Natural killer cell (primary cell): Measurements from ENCODE around the gene SORBS1. TPM values are rescaled to one million over a fixed set of nuclear protein-coding genes. Genes with fewer than 3 reads are reported as not detected.

ENCODE experiments used
- ATAC-seq, 3 donors: fragments of 150-1000 bp in 2 of 3; fragments of 200-7000 bp in 1 of 3; cut with Tn5 transposase; 1 replicate in 1 of 3; 2 replicates in 2 of 3; pipeline ENCODE4 v1.10.0; 2021; ENCODE audit warnings: mild to moderate bottlenecking in 2 of 3, moderate library complexity in 2 of 3
- DNase-seq, 2 donors: peaks; one replicate each; pipeline versions ENCODE4 v3.0.0 to v3.0.0-alpha.2; 2013 to 2021; ENCODE audit warnings: mixed read lengths in 1 of 2
- H3K27ac ChIP-seq: one replicate; pipeline ENCODE4 v1.5.1; 2013; ENCODE audit warnings: mild to moderate bottlenecking, low read length
- H3K27me3 ChIP-seq: one replicate; pipeline ENCODE4 v1.6.1; 2013; ENCODE audit warnings: low read length; ENCODE audit not compliant: control insufficient read depth, insufficient read depth
- H3K36me3 ChIP-seq: one replicate; pipeline ENCODE4 v1.6.1; 2013; ENCODE audit warnings: low read length; ENCODE audit not compliant: control insufficient read depth, insufficient read depth
- H3K4me1 ChIP-seq: one replicate; pipeline ENCODE4 v1.6.1; 2013; ENCODE audit warnings: low read length; ENCODE audit not compliant: control insufficient read depth, insufficient read depth
- H3K4me3 ChIP-seq: one replicate; pipeline ENCODE4 v1.5.1; 2013; ENCODE audit warnings: low read length
- H3K9me3 ChIP-seq: one replicate; pipeline ENCODE4 v1.6.1; 2013; ENCODE audit warnings: low read length; ENCODE audit not compliant: control insufficient read depth, insufficient read depth
- H3K27ac Mint-ChIP-seq, 2 donors: one replicate each; pipeline ENCODE4 v1.8.0; 2022; ENCODE audit warnings: mild to moderate bottlenecking in 2 of 2, mixed read lengths in 2 of 2, moderate library complexity in 1 of 2
- H3K27me3 Mint-ChIP-seq, 2 donors: one replicate each; pipeline ENCODE4 v1.8.0; 2022; ENCODE audit warnings: low read depth in 2 of 2, mixed read lengths in 2 of 2
- H3K36me3 Mint-ChIP-seq: one replicate; pipeline ENCODE4 v1.8.0; 2022; ENCODE audit warnings: mixed read lengths
- H3K4me1 Mint-ChIP-seq, 2 donors: one replicate each; pipeline ENCODE4 v1.8.0; 2022; ENCODE audit warnings: mixed read lengths in 2 of 2
- H3K4me3 Mint-ChIP-seq: one replicate; pipeline ENCODE4 v1.8.0; 2022; ENCODE audit warnings: mild to moderate bottlenecking, moderate library complexity, mixed read lengths
- H3K9me3 Mint-ChIP-seq, 2 donors: one replicate each; pipeline ENCODE4 v1.8.0; 2022; ENCODE audit warnings: mixed read lengths in 2 of 2
- CTCF ChIP-seq: fragments of 200-600 bp; IDR thresholded peaks from one replicate; pipeline ENCODE4 v1.8.0; 2022; ENCODE audit warnings: antibody characterized with exemption
- WGBS: methylation state at CpG from one replicate; pipeline ENCODE4 v1.1.7; 2013; ENCODE audit warnings: missing lambda C conversion rate; ENCODE audit not compliant: insufficient coverage; 5-methylcytosine and 5-hydroxymethylcytosine counted together
- intact Hi-C: fragments of 100-400 bp; cut with micrococcal nuclease; formaldehyde crosslinking; loops from one replicate; pipeline ENCODE4 v1.14.2; 2022
- total RNA-seq, 4 donors: library from RNA; stranded (reverse); fragments of 120-200 nt in 1 of 4; gene quantifications; one replicate each; pipeline versions ENCODE4 v1.2.3 to v1.2.4, GENCODE V29; 2013 to 2022

Gene SORBS1
- total RNA-seq, 3 donors from 2014 or later (not counting 1 experiment from before 2014, with no cell fraction given) = 2.4 to 5.4 (median 2.8) TPM

GRCh38 chr10:95531058-95531809 is 29.9 kb downstream of the SORBS1 start:
- Mint-ChIP-seq H3K9me3 (no peaks in the 10 kb centered on the region), H3K4me3 (no peak overlapping the region), H3K27ac (no peak overlapping the region), H3K27me3 (peaks cover 0 to 6% of the 10 kb centered on the region in 2 donors), H3K36me3 (no peaks in the 10 kb centered on the region), H3K4me1 (peaks cover 0 to 13% of the 10 kb centered on the region in 2 donors)
- H3K9me3 ChIP-seq = no peaks in the 10 kb centered on the region
- no peak overlapping the region for H3K27ac ChIP-seq
- ATAC-seq (no peak), DNase-seq (no peak)
- H3K36me3 ChIP-seq = no peaks in the 10 kb centered on the region
- WGBS = 42% methylated on average over 10 of the region's 13 CpGs
- no peaks in the 10 kb centered on the region for H3K4me1 ChIP-seq
- H3K4me3 ChIP-seq = no peak overlapping the region
- no peaks in the 10 kb centered on the region for H3K27me3 ChIP-seq
- no peak for TF ChIP-seq CTCF
- intact Hi-C loops = no loop called here

GRCh38 chr10:95530561-95530960 is 30.6 kb downstream of the SORBS1 start:
- peaks cover 0 to 6% of the 10 kb centered on the region in 2 donors for H3K27me3 Mint-ChIP-seq
- Histone ChIP-seq H3K9me3 (no peaks in the 10 kb centered on the region), H3K27me3 (no peaks in the 10 kb centered on the region), H3K4me1 (no peaks in the 10 kb centered on the region), H3K36me3 (no peaks in the 10 kb centered on the region), H3K27ac (no peak overlapping the region), H3K4me3 (no peak overlapping the region)
- no peak for TF ChIP-seq CTCF
- no peak overlapping the region for H3K27ac Mint-ChIP-seq
- ATAC-seq = no peak
- H3K4me1 Mint-ChIP-seq = peaks cover 0 to 13% of the 10 kb centered on the region in 2 donors
- intact Hi-C loops = no loop called here
- no peak for DNase-seq
- no peak overlapping the region for H3K4me3 Mint-ChIP-seq
- 82% methylated on average over 4 of the region's 4 CpGs for WGBS
- H3K36me3 Mint-ChIP-seq = no peaks in the 10 kb centered on the region
- no peaks in the 10 kb centered on the region for H3K9me3 Mint-ChIP-seq

GRCh38 chr10:95530029-95530428 is 31.1 kb downstream of the SORBS1 start:
- intact Hi-C loops = no loop called here
- Mint-ChIP-seq H3K27ac (no peak overlapping the region), H3K27me3 (peaks cover 0 to 6% of the 10 kb centered on the region in 2 donors), H3K4me3 (no peak overlapping the region), H3K4me1 (peaks cover 1 to 13% of the 10 kb centered on the region in 2 donors), H3K9me3 (no peaks in the 10 kb centered on the region), H3K36me3 (no peaks in the 10 kb centered on the region)
- no peak for DNase-seq
- TF ChIP-seq CTCF = no peak
- Histone ChIP-seq H3K27ac (no peak overlapping the region), H3K36me3 (no peaks in the 10 kb centered on the region), H3K9me3 (no peaks in the 10 kb centered on the region), H3K27me3 (no peaks in the 10 kb centered on the region), H3K4me3 (no peak overlapping the region), H3K4me1 (peaks cover 2% of the 10 kb centered on the region)
- ATAC-seq = no peak
- 88% methylated on average over 2 of the region's 2 CpGs for WGBS

- ATAC-seq (no peak), DNase-seq (no peak)
- H3K4me3 Mint-ChIP-seq = no peak overlapping the region
- no peaks in the 10 kb centered on the region for H3K9me3 Mint-ChIP-seq
- no peak overlapping the region for H3K4me3 ChIP-seq
- H3K27ac ChIP-seq = no peak overlapping the region
- peaks cover 3% of the 10 kb centered on the region for H3K4me1 ChIP-seq
- H3K36me3 ChIP-seq = no peaks in the 10 kb centered on the region
- no peaks in the 10 kb centered on the region for H3K36me3 Mint-ChIP-seq
- intact Hi-C loops = no loop called here
- peaks cover 8 to 9% of the 10 kb centered on the region in 2 donors for H3K4me1 Mint-ChIP-seq
- WGBS = 97% methylated on average over 7 of the region's 7 CpGs
- no peak overlapping the region for H3K27ac Mint-ChIP-seq
- H3K27me3 ChIP-seq = no peaks in the 10 kb centered on the region
- TF ChIP-seq CTCF = no peak
- H3K9me3 ChIP-seq = no peaks in the 10 kb centered on the region
- H3K27me3 Mint-ChIP-seq = peaks cover 0 to 6% of the 10 kb centered on the region in 2 donors
Measured at GRCh38 chr10:95526044-95526443, 35.1 kb downstream of the SORBS1 start.
